HT-29 (cell line): ENCODE results near the gene ITGA6. TPM values are rescaled to one million over a fixed set of nuclear protein-coding genes. Genes with fewer than 3 reads are reported as not detected.

Experiments
- total RNA-seq: library from RNA; depleted of rRNA; stranded (reverse); fragments of >200 nt; shearing (Covaris generic); gene quantifications from 2 replicates; pipeline ENCODE4 v1.2.3, GENCODE V29; 2014; rRNA removed

Gene ITGA6
- total RNA-seq, 1 experiment from 2014 or later, result 155 TPM

Other genes starting within 250 kb of the ITGA6 start
- 9.7 and 20.7 TPM in 2 replicates for gene PDK1, start 128.5 kb downstream of the ITGA6 start, total RNA-seq